Measurements from ENCODE around the gene AGAP3.

Gene AGAP3

DNA sequence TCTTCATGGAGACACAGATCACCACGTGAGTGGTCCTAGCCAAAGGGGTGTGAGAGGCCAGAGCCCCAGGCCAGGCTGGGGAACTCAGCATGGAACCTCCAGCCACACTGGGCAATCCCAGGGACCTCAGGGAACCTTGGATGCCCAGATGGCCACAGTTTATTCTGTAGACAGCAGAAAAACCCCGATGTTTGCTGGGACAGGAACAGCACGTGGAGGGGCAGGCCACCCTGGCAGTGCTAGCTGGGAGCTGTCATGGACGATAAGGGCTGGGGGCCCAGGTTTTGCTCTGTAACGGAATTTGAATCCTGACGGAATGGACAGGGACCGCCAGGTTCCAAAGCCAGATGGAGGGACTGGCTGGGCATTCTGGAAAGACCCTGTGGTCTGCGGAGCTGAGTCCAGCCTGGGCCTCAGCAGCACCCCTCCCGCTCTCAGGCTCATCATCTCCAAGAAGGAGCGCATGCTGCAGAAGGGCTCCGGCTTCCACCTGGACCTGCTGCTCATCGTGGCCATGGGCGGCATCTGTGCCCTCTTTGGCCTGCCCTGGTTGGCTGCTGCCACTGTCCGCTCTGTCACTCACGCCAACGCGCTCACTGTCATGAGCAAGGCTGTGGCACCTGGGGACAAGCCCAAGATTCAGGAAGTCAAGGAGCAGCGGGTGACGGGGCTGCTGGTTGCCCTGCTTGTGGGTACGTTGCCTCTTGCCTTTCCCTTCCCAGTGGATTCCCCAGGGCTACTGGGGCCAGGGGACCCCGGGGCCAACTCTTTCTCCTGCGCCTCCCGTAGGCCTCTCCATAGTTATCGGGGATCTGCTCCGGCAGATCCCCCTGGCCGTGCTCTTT, 11.2 kb upstream of the AGAP3 start:
- DNase-seq (ENCODE audit: low read depth) = no peak

DNA sequence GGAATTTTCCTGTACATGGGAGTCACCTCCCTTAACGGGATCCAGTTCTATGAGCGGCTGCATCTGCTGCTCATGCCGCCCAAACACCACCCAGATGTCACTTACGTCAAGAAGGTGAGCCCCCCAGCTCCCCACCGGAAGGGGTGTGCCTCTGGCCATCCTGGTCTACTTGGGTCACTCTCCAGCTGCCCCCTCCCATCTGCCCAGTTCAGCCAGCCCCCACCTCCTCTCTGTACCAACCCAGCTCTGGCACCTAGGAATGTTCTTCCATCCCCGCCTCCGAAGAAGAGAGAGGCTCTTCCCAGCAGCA, 10.7 kb upstream of the AGAP3 start:
- no peak for DNase-seq (ENCODE audit: low read depth)

DNA sequence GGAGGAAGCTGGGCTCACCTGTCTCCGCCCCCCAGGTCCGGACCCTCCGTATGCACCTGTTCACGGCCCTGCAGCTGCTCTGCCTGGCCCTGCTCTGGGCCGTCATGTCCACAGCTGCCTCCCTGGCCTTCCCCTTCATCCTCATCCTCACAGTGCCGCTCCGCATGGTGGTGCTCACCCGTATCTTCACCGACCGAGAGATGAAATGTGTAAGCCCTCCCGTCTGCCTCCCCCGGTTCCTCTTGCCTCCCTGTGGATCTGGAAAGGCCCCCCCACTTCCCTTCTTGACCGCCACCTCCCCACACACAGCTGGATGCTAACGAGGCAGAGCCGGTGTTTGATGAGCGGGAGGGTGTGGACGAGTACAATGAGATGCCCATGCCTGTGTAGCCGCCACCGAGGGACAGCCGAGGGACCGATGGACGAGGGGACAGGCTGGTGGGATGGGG, 10.3 kb upstream of the AGAP3 start:
- DNase-seq (ENCODE audit: low read depth) = no peak

DNA sequence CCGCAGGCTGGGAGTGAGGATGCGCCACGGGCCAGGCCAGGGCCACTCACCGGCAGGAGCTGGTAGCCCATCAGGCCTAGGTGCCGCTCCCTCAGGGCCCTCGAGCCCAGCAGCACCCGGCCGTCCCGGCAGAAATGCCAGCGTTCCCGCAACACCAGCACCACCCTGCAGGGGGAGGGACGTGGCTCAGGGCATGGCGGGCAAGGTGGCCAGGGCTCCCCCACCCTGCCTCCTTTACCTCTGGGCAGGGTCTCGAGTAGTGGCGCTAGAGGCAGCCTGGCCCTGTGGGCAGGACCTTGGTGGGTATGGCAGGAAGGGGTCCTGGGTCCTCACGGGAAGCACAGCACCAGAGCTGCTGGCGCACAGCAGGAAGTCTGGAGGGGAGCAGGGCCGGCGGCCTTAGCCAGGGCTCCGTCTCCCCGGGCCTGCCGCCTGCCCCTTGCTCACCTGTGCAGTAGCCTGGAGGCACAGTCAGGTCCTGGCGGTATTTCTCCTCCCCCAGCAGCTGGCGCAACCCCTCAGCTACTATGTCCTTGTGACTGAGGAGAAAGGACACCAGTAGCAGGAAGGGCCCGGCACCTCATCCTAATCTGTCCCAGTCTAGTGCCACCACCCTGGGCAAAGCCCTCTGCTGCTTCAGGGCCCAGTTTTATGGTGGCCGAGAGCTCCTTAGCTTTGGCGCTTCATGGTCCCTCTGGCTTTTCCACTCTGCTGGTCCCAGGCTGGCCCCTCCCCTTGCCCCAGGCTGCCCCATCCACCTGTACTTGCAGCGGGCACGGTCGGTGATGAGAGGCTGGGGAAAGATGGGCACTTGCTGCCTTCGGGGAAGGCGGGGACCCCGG, 9.2 kb upstream of the AGAP3 start:
- no peak for DNase-seq (ENCODE audit: low read depth)

DNA sequence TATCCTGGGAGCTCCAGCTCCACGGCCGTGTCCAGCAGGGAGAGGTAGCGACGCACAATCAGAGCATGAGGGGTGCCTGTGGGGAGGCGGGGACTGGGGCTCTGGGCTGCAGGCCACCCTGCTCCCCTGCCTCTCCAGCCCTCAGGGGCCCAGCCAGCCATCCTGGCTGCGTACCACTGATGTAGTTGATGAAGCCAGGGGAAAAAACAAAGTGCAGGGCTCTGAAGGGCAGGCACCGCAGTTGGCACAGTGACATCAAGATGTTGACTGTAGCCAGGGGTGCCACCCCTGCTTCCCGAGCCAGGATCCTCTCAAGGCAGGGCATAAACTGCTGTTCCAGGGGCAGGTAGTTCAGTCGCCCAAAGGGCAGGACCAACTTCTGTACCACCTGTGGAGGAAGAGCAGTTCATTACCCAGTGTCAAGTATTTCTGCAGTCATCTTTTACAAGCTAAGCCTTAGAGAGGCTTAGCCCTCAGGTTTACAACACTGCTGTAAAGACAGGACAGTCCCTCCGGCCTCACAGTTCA, 8.5 kb upstream of the AGAP3 start:
- no peak for DNase-seq (ENCODE audit: low read depth)

DNA sequence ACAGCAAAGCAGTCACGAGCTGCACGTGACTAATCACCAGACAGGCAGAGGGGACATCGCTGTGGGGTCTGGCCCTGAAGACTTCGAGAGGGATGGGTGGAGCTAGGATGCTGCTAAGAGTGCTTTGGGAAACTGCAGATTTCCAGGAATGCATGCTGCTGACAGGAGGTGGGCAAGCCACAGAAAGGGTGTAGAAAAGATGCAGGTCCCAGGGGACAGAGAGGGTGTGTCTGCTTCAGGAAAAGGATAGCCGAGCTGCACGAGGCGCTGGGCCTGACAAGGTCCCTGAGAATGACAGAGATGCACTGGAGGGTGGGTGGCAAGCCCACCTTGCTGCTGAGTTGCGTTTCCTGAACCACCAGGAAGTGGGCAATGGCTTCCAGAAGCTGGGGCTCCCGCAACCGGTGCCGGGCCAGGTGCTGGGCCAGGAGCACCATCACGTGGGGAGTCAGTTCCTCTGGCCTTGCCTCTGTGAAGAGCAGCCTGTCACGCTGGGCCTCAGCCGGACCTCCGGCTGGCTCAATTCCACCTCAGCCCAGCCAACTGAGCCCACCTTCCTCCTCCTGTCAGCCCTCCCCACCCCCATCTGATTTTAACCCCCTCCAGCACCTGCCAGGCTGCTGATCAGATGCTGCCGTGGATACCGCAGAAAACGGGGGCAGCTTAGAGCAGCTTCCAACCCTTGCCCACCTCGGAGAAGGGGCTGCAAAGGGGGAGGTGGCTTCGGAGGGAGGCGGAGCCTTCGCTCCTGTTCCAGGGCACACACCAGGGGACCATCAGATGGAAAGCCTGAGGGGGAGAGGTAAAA, 7.8 kb upstream of the AGAP3 start:
- no peak for DNase-seq (ENCODE audit: low read depth)

DNA sequence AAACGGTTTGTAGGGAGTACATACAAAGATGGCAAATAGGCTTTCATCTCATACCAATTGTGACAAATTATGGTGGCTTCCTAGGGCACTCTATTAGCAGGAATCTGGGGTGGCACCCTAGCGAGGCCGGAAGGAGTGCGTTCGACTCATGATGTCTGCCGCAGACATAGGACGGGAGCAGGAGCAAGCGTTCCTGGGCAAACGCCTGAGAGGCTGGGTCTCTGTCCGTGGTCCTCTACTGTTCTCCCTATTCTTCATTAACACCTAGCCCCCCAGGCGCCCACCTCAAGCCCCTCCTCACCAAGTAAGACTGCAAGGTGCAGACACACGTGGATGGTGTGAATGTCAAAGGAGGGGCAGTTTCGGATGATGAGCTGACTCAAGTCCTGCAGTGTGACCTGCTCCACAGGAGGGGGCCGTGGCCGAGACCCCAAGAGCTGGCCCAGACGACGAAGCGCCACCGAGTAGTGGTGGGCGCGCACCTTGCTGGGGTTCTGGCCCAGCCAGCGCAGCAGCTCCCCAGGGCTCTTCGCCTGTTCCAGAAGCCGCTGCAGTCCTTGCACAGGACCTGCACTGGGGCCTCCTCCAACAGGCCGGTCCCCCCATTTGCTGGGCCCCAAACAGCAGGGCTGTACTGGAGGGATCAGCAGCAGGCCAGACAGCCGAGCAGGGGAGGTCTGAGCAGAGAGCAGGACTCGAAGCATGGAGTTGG, 6.9 kb upstream of the AGAP3 start:
- DNase-seq (ENCODE audit: low read depth) = no peak

DNA sequence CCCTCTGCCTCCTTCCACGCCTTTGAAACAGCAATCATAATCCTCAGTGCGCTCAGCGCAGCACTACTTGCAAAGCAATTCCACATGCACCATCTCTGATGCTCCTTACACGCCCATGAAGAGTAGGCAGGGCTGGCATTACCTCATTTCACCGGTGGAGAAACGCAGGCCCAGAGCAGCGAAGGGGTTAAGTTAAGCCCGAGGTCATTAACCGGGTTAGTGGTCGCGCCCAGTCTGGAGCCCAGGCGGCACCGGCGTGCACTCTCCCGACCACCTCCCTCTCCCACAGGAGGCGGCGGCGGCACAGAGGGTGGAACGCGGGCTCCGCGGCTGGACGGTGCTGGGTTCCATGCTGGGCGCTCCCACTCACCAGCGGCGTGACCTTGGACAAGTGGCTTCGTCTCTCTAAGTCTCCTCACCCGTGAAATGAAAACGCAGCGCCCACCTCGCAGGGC, 6.2 kb upstream of the AGAP3 start:
- DNase-seq (ENCODE audit: low read depth) = no peak

DNA sequence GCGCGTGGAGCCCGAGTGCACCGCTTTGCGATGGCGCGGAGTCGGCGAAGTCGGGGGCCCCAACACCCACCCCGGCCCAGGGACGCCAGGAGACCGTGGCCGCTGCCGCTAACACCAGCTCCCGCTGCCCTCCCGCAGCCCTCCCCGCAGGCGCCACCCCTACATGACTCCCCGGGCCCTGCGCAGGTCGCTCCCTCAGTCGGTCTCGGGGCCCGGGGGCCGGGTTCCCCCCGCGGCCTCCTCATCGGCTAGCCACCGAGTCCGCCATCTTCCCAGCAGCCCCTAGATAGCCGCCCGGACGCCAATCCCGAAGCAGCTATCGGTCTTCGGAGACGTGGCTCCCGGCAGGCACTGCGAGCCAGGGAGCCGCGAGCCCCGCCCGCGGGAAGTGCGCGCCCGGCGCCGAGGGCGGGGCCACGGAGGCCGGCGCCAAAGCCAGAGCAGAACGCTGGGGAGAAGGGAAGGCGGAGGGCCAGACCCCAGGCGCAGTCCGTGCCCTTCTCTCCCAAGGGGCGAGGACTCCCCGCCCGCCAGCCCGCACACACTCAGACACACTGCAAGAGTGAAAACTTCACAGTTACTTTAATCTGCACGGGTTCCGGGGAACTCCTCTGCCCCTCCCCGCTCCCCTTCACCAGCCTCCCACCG, 5.6 kb upstream of the AGAP3 start, which contains the start of gene FASTK:
TSS of gene FASTK (minus strand) at position 288 of the 648 bp plus-strand sequence. CDS start at position 245, 43 bp downstream.
- peak; percentile 80 for DNase-seq (ENCODE audit: low read depth)

DNA sequence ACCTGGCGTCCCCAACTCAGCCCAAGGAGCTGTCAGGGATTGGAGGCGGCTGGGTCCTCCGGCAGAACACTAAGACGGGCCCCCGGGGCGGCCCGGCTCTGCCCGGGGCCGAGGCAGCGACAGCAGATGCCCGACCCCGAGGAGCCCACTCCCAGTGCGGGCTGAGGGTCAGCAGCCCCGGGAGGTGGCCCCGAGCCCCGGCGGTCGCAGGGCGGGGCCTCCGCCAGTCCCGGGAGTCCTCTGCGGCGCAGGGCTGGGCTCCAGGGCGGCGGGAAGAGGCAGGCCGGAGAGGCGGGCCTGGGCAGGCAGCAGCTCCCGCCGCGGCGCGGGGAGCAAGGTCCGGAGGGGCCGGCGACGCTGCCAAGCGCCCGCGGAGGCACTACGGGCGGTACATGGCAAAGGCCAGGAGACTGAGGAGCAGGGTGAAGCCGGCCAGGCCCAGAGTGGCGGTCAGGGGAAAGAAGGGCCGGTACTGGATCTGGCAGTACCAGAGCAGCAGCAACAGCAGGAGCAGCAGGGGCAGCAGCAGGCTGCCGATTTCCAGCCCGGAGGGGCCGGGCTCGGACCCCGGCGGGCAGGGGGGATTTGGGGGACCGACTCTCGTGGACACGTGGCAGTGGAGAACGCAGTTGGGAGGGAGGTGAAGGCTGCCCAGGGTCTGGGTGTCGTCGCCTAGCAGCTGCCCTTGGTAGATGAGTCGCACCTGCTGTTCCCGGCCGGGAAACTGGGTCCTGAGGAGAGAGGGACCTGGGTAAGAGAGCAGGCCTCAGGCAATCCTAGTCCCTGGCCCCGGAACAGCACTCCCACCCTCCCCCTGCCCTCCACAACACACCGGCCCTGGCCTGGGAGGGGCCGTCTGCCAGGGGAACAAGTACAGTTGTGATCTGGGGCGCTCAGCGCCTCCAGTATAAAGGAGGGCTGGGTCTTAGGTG, 4.8 kb upstream of the AGAP3 start:
- DNase-seq (ENCODE audit: low read depth) = no peak

DNA sequence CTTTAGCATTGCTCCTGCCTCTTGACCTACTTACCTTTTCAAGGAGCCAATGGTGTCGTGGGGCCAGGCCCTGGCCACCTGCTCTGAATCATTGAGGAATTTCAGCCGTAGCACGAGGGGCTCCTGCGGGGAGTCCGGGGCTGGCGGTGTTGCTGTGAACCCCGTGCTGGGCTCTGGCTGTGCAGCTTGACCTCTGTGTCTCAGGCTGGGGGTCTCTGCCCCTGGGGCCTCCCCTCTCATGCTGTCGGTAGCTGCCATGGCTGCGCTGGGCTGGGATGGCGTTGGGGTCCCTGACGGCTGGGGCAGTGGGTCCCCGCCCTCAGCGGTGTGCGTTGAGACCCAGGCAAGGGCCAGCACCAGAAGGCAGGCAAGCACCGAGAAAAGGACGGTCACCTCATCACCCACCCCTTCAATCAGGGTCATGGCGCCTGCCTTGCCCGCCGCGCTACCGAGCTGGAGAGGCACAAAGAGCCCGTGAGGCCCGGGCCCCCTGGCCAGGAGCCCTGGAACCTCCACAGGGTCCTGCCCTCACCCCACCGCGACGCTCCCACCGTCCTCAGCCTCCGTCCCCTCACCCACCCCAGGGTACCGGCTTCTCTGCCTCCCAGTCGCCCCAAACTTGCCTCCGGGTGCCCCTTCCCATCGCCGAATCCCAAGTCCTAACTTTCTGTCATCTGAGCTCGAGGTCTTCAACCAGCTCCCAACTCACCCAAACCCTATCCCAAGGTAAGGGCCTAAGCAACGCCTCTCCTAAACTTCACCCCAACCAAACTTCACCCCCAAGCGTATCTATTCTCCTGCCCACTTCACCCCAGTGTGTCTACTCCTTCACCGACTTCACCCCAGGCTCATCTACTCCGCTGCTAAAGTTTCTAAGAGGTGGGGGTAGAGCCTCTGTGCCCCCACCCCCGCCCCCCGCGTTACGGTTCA, 3.9 kb upstream of the AGAP3 start:
- DNase-seq (ENCODE audit: low read depth) = no peak

DNA sequence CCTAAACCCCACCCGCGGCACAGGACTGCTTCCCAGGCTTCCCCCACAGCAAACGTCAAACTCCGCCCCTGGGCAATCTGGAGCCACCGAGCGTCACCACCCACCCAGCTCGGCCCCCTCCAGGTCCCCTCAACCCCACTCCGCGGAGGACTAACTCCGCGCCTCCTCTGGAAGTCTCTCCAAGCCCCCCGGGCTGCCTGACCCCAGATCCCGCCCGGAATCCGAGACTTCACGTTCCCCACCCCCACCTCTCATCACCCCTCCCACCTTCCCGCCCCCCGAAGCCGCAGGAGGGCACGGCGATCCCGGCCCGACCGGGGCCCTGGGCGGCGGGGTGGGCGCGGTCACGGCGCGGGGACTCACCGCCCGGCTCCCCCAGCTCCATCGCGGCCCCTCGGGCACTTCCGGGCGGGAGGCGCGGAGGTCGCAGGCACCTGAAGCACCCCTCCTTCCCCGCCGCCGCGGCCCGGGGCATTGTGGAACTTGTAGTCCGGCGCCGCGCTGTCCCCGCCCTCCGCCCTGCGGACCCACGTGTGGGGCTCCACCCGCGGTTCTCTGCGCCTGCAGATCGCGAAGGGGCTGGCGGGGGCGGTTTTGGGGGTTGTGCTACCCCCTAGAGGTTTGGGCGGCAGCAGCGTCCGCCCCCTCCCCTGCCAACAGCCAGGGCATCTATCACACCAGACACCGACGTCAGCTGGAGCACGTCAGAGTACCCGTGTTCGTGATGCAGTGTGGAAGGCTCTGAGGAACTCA, 3.0 kb upstream of the AGAP3 start, which contains the start of gene TMUB1:
TSS of gene TMUB1 (minus strand) at position 423 of the 753 bp plus-strand sequence. CDS start 930 bp downstream, outside the sequence.
- no peak for DNase-seq (ENCODE audit: low read depth)

DNA sequence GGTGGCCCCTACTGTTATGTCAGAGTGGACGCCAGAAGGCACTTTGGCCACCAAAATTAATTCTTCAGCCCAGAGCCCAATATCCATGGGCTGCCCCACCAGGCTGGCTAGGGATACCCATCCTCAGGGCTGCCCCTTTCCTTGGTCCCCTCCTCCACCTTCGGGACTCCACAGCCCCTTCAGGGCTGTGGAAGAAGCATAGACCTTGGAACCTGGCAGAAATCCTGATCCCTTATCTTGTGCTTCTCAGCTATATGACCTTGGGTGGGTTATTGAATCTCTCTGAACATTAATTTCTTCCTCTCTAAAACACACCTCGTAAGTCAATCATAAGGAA, 2.5 kb upstream of the AGAP3 start:
- DNase-seq (ENCODE audit: low read depth) = no peak

DNA sequence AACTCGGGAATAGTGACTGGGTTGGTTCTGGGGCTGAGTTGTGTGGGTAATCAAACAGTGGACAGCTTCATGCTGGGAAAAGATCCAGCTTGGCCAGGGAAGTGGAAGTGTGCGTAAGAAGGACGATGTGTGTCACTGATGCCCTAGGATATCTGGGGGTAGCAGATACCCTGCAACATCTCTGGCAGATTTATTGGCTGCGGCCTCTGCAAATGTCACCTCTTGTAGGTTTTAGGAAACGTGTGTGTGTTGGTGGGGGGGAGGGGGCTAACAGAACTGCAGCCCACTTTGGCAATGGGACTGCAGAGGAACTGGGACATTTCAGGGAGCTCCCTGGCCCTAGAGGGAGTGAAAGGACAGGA, 965 bp upstream of the AGAP3 start:
- DNase-seq (ENCODE audit: low read depth) = no peak

DNA sequence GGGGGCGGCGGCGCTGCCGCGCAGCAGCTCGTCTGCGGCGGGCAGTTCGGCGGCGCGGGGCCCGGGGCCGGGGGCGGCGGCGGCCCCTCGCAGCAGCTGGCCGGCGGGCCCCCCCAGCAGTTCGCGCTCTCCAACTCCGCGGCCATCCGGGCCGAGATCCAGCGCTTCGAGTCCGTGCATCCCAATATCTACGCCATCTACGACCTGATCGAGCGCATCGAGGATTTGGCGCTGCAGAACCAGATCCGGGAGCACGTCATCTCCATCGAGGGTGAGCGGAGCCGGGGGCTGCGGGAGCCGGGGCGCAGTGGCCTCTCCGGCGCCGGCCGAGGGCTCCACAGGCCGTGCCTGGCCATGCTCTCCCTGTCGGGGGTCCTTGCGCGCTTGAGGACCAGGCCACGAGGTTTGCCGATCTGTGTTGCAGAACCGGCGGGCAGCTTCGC, 548 bp downstream of the AGAP3 start:
- no peak for DNase-seq (ENCODE audit: low read depth)

DNA sequence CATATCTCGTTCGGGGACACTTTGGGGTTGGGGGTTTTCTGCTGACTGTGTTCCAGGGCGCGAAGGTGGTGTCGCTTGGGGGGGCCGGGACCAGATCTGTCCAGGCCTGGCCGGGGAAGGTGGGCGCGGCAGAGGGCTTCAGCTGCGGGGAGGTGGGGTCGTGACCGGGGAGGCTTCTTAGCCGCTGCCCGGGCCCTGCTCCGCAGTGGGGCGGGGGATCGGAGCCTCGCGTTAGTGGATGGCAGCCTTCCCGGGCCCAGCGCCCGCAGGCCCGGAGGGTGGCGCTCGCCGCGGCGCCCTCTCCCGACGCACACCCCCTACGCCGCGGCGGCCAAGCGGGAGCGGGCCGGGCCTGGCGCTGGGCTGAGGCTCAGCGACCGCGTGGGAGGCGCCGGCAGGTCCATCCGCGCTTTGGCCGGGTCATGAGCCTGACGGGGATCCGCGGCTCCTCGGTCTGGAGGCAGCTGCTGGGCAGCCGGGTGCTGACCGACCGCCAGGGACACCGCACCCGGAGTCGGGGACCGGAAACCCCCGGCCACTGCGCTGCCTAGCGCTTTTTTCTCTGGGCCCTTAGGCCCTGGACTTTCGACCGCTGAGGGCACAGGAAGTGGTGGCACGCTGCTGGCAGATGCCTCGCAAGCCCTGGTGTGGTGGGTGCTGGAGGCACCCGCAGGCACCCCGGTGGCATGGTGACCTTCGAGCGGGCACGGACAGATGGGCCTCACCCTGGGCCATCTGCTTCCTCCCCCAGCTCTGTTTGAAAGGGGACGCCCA, 1.2 kb downstream of the AGAP3 start:
- no peak for DNase-seq (ENCODE audit: low read depth)

Measured in fibroblast of the conjunctiva (primary cell).